ENCODE results near the gene STAG1.

- TF ChIP-seq CTCF (IDR thresholded peaks at IDR 0.05) (no peak), ZFX (IDR thresholded peaks at IDR 0.05; ENCODE audit: borderline replicate concordance) (no peak)
Observed at GRCh38 chr3:136444581-136444980, 307.6 kb downstream of the STAG1 start.

All from 22Rv1 (cell line).